ENCODE measurements around the gene ARHGAP18.
"Not testable (repeated sequence)": the region's sequence is repeated elsewhere in the genome, so short reads cannot be mapped to it uniquely, and the experiment has no call there.

Gene ARHGAP18

GRCh38 chr6:129583866-129584265, 126.1 kb downstream of the ARHGAP18 start:
- DNase-seq (ENCODE audit: low read depth in 2 of 2): no peak

GRCh38 chr6:129578315-129578714, 131.7 kb downstream of the ARHGAP18 start:
- DNase-seq (ENCODE audit: low read depth in 2 of 2): no peak

- DNase-seq (ENCODE audit: low read depth in 2 of 2): no peak
Measured at GRCh38 chr6:129577691-129578090, 132.3 kb downstream of the ARHGAP18 start.

- no peak for DNase-seq (ENCODE audit: low read depth in 2 of 2)
Measured at GRCh38 chr6:129576456-129576855, 133.5 kb downstream of the ARHGAP18 start.

GRCh38 chr6:129575378-129576118, 134.4 kb downstream of the ARHGAP18 start:
- no peak for DNase-seq (ENCODE audit: low read depth in 2 of 2)

GRCh38 chr6:129574605-129575004, 135.4 kb downstream of the ARHGAP18 start:
- not testable (repeated sequence) for DNase-seq (ENCODE audit: low read depth in 2 of 2)

- DNase-seq (ENCODE audit: low read depth in 2 of 2): not testable (repeated sequence)
Measured at GRCh38 chr6:129570929-129571328, 139.0 kb downstream of the ARHGAP18 start.

GRCh38 chr6:129568015-129568414, 142.0 kb downstream of the ARHGAP18 start:
- no peak for DNase-seq (ENCODE audit: low read depth in 2 of 2)

GRCh38 chr6:129567374-129567773, 142.6 kb downstream of the ARHGAP18 start:
- peak; percentile 26 to 50 for DNase-seq (ENCODE audit: low read depth in 2 of 2)

GRCh38 chr6:129565811-129566210, 144.2 kb downstream of the ARHGAP18 start:
- DNase-seq (ENCODE audit: low read depth in 2 of 2): no peak

- DNase-seq (ENCODE audit: low read depth in 2 of 2): no peak
Measured at GRCh38 chr6:129565366-129565765, 144.6 kb downstream of the ARHGAP18 start.

- no peak for DNase-seq (ENCODE audit: low read depth in 2 of 2)
Measured at GRCh38 chr6:129558248-129558647, 151.7 kb downstream of the ARHGAP18 start.

- DNase-seq (ENCODE audit: low read depth in 2 of 2): no peak
Measured at GRCh38 chr6:129555206-129555832, 154.7 kb downstream of the ARHGAP18 start.

GRCh38 chr6:129552413-129552812, 157.6 kb downstream of the ARHGAP18 start:
- DNase-seq (ENCODE audit: low read depth in 2 of 2): no peak

GRCh38 chr6:129551486-129551885, 158.5 kb downstream of the ARHGAP18 start:
- no peak for DNase-seq (ENCODE audit: low read depth in 2 of 2)

- DNase-seq (ENCODE audit: low read depth in 2 of 2): no peak
Measured at GRCh38 chr6:129546702-129547101, 163.3 kb downstream of the ARHGAP18 start.

GRCh38 chr6:129544892-129545612, 164.9 kb downstream of the ARHGAP18 start:
- DNase-seq (ENCODE audit: low read depth in 2 of 2): no peak

GRCh38 chr6:129543981-129544380, 166.0 kb downstream of the ARHGAP18 start:
- DNase-seq (ENCODE audit: low read depth in 2 of 2): no peak

- no peak for DNase-seq (ENCODE audit: low read depth in 2 of 2)
Measured at GRCh38 chr6:129542705-129543104, 167.3 kb downstream of the ARHGAP18 start.

- no peak for DNase-seq (ENCODE audit: low read depth in 2 of 2)
Measured at GRCh38 chr6:129539032-129539431, 170.9 kb downstream of the ARHGAP18 start.

- DNase-seq (ENCODE audit: low read depth in 2 of 2): no peak
Measured at GRCh38 chr6:129536271-129536670, 173.7 kb downstream of the ARHGAP18 start.

- DNase-seq (ENCODE audit: low read depth in 2 of 2): no peak
Measured at GRCh38 chr6:129534926-129535325, 175.1 kb downstream of the ARHGAP18 start.

Measured in stimulated activated CD4-positive, alpha-beta T cell treated with anti-CD3 and anti-CD28 coated beads, Interleukin-4, amount 100 ng/mL, for 48 hours (primary cell).